NCI-H146 (cell line): ENCODE measurements around the gene SLC38A8.

Source experiments
- DNase-seq: peaks from one replicate; lab custom pipeline; 2025; lab: John Stamatoyannopoulos, UW

SLC38A8 gene

DNA sequence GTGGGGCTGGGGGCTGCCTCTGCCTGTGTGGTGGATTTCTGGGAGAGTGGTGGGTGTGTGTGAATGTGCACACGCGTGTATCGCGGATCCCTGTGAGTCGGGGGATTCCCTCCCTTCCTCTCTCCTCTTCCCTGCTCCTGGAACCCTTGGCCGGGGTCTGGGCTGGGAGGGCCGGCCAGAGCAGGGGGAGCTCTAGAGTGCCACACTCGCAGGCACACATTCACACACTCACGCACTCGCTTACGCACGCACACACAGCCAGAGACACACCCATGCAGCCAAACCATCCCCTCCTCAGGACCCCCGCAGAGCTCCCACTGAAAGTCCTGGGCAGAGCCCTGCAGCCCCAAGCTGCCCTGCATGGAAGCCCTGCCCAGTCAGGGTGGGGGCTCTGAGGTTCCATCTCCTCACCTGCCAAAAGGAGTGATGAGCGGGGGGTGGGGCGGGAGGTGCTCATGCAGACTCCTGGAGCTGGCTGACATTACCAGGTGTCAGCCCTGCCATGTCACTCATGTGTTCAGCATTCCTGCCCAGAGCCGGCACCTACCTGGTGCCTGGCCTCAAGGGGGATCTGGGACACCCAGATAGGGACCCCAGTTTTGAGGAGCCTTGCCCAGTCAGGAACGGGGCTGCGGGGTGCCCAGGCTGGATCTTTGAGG, 72.7 kb downstream of the SLC38A8 start:
- no peak for DNase-seq

GRCh38 chr16:83968891-83969649, 73.5 kb downstream of the SLC38A8 start:
- no peak for DNase-seq

DNA sequence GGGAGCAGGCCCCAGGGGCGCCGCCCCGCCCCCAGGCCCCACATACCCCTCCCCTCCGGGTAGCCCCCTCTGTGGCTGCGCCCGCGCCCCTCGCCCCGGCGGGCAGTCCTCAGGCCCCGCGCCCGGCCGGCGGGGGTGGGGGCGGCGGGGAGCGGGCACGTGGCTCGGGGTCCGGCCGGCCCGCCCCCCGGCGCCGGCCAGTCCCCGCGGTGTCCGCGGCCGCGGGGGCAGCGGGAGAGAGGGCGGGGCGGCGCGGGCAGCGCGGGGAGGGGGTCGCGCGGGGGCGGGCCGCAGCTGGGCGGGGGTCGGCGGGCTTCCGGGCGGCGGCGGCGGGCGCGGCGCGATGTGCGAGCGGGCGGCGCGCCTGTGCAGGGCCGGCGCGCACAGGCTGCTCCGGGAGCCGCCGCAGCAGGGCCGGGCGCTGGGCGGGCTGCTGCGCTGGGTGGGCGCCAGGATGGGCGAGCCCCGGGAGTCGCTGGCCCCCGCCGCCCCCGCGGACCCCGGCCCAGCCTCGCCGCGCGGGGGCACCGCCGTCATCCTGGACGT, 74.2 kb downstream of the SLC38A8 start:
- DNase-seq: peak; percentile 44

DNA sequence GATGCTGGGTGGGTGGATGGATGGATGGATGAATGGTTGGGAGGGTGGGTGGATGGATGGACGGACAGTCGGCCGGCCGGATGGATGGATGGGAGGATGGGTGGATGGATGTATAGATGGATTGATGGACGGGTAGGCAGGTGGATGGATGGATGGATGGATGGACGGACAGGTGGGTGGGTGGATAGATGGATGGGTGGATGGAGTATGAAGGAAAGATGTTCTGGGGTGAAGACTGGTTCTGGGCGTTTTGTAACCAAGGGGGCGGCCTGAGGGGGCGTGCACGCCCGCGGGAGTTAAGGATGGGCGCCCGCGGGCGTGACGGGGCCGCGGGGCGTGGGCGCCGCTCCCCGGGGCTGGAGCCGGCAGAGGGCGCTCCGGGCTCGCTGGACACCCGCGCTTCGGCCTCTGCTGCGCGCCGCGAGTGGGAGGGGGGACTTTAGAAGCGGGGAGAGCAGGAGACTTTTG, 74.7 kb downstream of the SLC38A8 start, which contains the start of gene NECAB2:
NECAB2 (plus strand) TSS at position 407 of the 468 bp plus-strand sequence. CDS start 405 bp downstream, outside the sequence.
- no peak for DNase-seq

DNA sequence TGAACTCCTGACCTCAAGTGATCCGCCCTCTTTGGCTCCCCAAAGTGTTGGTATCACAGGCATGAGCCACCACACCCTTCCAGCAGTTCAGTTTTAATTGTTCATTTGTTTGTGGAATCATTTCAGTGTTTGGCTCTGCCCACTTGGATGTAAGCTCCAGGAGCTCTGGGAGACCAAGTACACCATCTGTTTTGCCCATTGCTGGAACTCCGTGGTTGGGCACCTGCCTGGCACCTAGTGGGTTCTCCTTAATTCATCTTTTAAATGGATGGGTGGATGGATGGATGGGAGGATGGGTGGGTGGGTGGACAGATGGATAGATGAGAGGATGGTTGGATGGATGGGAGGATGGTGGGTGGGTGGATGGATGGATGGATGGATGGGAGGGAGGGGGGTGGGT, 75.5 kb downstream of the SLC38A8 start:
- no peak for DNase-seq

DNA sequence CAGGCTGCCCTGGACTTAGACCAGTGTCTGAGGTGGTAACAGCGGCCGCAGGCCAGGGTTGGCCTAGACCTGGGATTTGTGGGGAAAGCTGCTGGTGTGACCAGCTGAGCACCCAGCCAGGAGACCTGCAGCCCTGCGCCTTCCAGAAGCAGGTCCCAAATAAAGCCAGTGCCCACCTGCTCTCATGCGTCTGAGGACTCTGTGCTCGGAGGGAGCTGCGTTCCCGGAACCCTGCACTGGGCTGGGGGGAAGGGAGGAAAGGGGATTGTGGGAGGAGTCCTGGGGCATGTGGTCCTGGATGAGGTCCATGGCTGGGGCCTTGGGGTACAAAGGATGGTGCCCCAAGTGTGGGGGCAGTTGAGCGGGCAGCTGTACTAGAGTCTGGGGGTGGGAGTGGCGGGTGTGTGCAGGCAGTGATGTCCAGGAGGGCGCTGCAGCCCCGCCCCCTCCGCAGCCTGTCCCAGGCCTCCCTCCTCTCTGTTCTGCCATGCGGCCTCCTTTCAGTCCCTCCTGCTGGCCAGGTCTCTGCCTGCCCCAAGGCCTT, 76.4 kb downstream of the SLC38A8 start:
- no peak for DNase-seq

DNA sequence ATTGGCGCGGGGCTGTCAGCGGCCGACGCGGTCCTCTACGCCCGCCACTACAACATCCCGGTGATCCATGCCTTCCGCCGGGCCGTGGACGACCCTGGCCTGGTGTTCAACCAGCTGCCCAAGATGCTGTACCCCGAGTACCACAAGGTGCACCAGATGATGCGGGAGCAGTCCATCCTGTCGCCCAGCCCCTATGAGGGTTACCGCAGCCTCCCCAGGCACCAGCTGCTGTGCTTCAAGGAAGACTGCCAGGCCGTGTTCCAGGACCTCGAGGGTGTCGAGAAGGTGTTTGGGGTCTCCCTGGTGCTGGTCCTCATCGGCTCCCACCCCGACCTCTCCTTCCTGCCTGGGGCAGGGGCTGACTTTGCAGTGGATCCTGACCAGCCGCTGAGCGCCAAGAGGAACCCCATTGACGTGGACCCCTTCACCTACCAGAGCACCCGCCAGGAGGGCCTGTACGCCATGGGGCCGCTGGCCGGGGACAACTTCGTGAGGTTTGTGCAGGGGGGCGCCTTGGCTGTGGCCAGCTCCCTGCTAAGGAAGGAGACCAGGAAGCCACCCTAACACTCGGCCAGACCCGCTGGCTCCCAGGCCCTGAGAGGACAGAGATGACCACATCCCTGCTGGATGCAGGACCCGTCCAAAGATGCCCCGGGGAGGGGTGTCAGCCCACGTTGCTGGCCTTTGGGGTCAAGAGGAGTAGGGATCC, 77.0 kb downstream of the SLC38A8 start:
- no peak for DNase-seq

- no peak for DNase-seq
Measured at GRCh38 chr16:83964684-83965443, 77.7 kb downstream of the SLC38A8 start.

- no peak for DNase-seq
Measured at GRCh38 chr16:83963277-83964119, 79.1 kb downstream of the SLC38A8 start.

DNA sequence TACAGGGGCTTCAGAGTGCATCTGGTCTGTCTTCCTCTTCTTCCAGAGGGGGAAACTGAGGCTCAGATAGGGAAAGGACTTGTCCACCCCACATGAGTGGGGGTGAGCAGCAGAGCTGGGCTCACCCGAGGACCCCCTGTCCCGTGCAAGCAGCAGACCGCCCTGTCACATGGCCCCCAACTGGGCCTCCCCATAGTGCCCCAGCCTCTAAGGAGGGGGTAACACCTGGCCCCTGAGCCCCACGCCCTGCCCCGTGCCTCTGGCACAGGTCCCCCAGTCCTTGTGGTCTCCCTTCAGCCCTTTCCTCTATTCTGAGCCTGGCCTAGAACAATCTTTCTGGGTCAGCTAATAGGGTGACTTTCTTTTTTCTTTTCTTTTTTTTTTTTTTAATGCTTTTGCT, 81.0 kb downstream of the SLC38A8 start:
- no peak for DNase-seq

GRCh38 chr16:83960521-83961249, 81.9 kb downstream of the SLC38A8 start:
- no peak for DNase-seq
